Activated T-helper 2 cell treated with anti-CD3 and anti-CD28 coated beads, Interferon-gamma antibody, Interleukin-2, Interleukin-4, amounts not matched to agents 10 μg/mL and 5 μg/mL and 100 μg/mL, durations not matched to agents 14 hours and 24 hours and 36 hours (primary cell): ENCODE measurements around the gene SEZ6. TPM values are rescaled to one million over a fixed set of nuclear protein-coding genes. Genes with fewer than 3 reads are reported as not detected.

ENCODE experiments used
- DNase-seq: peaks from one replicate; pipeline ENCODE4 v3.0.0; 2021; ENCODE audit warnings: low spot score
- H3K27ac Mint-ChIP-seq: one replicate; pipeline ENCODE4 v1.8.0; 2021; ENCODE audit warnings: mixed read lengths
- H3K27me3 Mint-ChIP-seq: one replicate; pipeline ENCODE4 v1.8.0; 2021; ENCODE audit warnings: low read depth, mixed read lengths
- H3K36me3 Mint-ChIP-seq: one replicate; pipeline ENCODE4 v1.8.0; 2021; ENCODE audit warnings: low read depth, mixed read lengths
- H3K4me1 Mint-ChIP-seq: one replicate; pipeline ENCODE4 v1.8.0; 2021; ENCODE audit warnings: low read depth, mixed read lengths
- H3K4me3 Mint-ChIP-seq: one replicate; pipeline ENCODE4 v1.8.0; 2021; ENCODE audit warnings: low read depth, mild to moderate bottlenecking, moderate library complexity, mixed read lengths
- H3K9me3 Mint-ChIP-seq: one replicate; pipeline ENCODE4 v1.8.0; 2021; ENCODE audit warnings: mixed read lengths
- intact Hi-C: fragments of 100-400 bp; cut with micrococcal nuclease; formaldehyde crosslinking; loops from one replicate; pipeline ENCODE4 v1.15.1; 2023
- total RNA-seq: library from RNA; stranded (reverse); gene quantifications from 2 replicates; pipeline ENCODE4 v1.2.3, GENCODE V29; 2022

SEZ6 gene, protein sequence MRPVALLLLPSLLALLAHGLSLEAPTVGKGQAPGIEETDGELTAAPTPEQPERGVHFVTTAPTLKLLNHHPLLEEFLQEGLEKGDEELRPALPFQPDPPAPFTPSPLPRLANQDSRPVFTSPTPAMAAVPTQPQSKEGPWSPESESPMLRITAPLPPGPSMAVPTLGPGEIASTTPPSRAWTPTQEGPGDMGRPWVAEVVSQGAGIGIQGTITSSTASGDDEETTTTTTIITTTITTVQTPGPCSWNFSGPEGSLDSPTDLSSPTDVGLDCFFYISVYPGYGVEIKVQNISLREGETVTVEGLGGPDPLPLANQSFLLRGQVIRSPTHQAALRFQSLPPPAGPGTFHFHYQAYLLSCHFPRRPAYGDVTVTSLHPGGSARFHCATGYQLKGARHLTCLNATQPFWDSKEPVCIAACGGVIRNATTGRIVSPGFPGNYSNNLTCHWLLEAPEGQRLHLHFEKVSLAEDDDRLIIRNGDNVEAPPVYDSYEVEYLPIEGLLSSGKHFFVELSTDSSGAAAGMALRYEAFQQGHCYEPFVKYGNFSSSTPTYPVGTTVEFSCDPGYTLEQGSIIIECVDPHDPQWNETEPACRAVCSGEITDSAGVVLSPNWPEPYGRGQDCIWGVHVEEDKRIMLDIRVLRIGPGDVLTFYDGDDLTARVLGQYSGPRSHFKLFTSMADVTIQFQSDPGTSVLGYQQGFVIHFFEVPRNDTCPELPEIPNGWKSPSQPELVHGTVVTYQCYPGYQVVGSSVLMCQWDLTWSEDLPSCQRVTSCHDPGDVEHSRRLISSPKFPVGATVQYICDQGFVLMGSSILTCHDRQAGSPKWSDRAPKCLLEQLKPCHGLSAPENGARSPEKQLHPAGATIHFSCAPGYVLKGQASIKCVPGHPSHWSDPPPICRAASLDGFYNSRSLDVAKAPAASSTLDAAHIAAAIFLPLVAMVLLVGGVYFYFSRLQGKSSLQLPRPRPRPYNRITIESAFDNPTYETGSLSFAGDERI
- total RNA-seq: not detected in 2 replicates

DNA sequence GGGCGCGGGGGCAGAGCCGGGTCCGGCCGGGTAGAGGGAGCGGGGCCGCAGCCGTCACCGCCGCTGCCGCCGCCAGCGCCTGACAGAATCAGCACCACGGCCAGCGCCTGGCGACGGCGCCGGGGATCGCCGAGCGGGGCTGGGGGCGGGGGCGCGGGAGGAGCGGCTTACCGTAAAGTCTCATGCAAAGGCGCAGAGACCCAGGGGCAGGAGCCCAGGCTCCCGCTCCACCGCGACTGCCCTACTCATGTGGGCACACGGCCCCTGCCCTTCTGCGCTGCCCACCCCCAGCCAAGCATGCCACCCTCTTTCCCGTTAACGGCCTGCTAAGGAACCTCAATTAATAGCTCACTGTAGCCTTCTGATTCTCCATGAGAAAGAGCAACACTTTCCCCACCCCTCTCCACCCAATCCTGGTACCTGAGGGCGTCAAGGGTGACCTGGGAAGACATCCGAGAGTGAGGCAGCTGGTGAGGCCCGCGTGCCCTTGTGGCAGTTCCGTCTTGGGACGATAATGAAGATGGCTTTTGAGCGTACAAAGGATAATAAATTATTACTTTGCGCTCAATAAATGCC, at the start of gene SEZ6:
TSS of gene SEZ6 (minus strand) at position 98 of the 576 bp plus-strand sequence. CDS start 164 bp downstream, outside the sequence.
- no peaks in the 10 kb centered on the region for H3K9me3 Mint-ChIP-seq
- no peaks in the 10 kb centered on the region for H3K4me1 Mint-ChIP-seq
- no peak within 1 kb of the TSS for H3K4me3 Mint-ChIP-seq
- intact Hi-C loops: no loop called here
- no peak within 1 kb of the TSS for H3K27ac Mint-ChIP-seq
- H3K27me3 Mint-ChIP-seq: peaks cover 46% of the 10 kb centered on the region
- H3K36me3 Mint-ChIP-seq: no peaks in the 10 kb centered on the region
- peak; percentile 65 for DNase-seq

DNA sequence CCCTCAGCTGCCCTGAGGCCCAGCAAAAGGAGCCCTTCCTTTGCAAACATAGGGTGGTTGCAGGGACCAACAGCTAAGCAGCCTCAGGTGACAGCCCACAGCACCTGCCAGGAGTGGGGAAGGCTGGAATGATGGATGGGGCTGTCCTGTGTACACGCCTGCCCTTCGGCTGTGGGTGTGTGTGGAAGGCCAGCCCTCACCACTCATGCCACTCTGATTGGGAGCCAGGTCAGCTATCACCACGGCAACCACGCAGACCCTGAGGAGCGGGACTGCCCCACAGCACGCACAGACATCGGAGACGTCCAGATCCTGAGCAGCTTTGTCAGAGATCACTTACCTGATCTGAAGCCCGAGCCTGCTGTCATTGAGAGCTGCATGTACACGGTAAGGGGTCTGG, 49.0 kb upstream of the SEZ6 start:
- H3K27ac Mint-ChIP-seq: no peak overlapping the region
- no peak for DNase-seq
- intact Hi-C loops: no loop called here

DNA sequence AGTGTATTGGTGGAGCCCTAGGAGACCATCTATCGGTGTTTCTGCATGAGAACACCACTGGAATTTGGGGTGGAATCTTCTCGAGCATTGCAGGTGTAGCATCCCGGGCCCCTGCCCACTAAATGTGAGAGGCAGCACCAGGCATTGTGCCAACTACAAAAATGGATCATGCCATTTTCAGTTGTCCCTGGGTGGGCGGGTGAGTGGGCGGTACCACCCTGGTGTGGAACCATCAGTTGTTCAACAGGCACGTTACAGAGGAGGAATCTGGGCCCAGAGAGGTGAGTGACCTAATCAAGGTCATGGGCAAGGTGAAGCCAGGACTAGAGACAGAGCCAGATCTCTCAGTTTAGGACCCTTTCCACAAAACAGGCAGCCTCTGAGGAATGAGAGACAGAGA, 45.9 kb upstream of the SEZ6 start:
- no peaks in the 10 kb centered on the region for H3K4me1 Mint-ChIP-seq
- H3K36me3 Mint-ChIP-seq: no peaks in the 10 kb centered on the region
- no peaks in the 10 kb centered on the region for H3K9me3 Mint-ChIP-seq
- DNase-seq: no peak
- no peak overlapping the region for H3K4me3 Mint-ChIP-seq
- peaks cover 13% of the 10 kb centered on the region for H3K27me3 Mint-ChIP-seq
- H3K27ac Mint-ChIP-seq: no peak overlapping the region
- intact Hi-C loops: no loop called here

More for the DNA sequence above, 49.0 kb upstream of the SEZ6 start:
- Mint-ChIP-seq H3K9me3 (no peaks in the 10 kb centered on the region), H3K27me3 (peaks cover 2% of the 10 kb centered on the region), H3K4me3 (no peak overlapping the region), H3K4me1 (no peaks in the 10 kb centered on the region), H3K36me3 (no peaks in the 10 kb centered on the region)

DNA sequence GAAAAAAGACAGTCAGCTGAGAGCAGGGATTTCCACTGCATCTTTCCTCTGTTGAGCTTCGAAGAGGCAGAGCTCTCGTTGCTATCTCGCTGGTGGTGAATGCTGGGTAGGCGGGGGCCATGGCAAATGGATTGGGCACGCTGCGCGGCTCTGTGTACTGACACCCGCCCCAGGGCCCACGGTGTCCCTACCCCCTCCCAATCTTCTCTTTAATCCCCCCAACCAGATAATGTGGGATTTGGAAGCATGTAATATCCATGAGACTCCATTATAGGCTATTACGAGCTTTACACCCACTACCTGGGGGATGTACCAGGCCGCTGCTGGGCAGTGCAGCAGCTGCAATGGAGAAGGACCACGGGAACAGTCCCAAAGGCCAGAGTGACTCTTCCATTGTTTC, 45.4 kb upstream of the SEZ6 start:
- H3K4me1 Mint-ChIP-seq: peaks cover under 1% of the 10 kb centered on the region
- intact Hi-C loops: no loop called here
- DNase-seq: no peak
- H3K27me3 Mint-ChIP-seq: peaks cover 16% of the 10 kb centered on the region
- no peak overlapping the region for H3K4me3 Mint-ChIP-seq
- no peak overlapping the region for H3K27ac Mint-ChIP-seq
- no peaks in the 10 kb centered on the region for H3K36me3 Mint-ChIP-seq
- H3K9me3 Mint-ChIP-seq: no peaks in the 10 kb centered on the region

GRCh38 chr17:29050176-29050575, 44.3 kb upstream of the SEZ6 start:
- H3K36me3 Mint-ChIP-seq: no peaks in the 10 kb centered on the region
- no peaks in the 10 kb centered on the region for H3K9me3 Mint-ChIP-seq
- H3K27ac Mint-ChIP-seq: no peak overlapping the region

GRCh38 chr17:29049541-29050145, 43.8 kb upstream of the SEZ6 start:
- Mint-ChIP-seq H3K4me3 (no peak overlapping the region), H3K27me3 (peaks cover 16% of the 10 kb centered on the region), H3K4me1 (peaks cover 2% of the 10 kb centered on the region), H3K27ac (no peak overlapping the region), H3K36me3 (no peaks in the 10 kb centered on the region), H3K9me3 (no peaks in the 10 kb centered on the region)
- intact Hi-C loops: no loop called here
- no peak for DNase-seq

More at GRCh38 chr17:29050176-29050575, 44.3 kb upstream of the SEZ6 start:
- Mint-ChIP-seq H3K4me1 (peaks cover 2% of the 10 kb centered on the region), H3K27me3 (peaks cover 16% of the 10 kb centered on the region), H3K4me3 (no peak overlapping the region)
- intact Hi-C loops: no loop called here
- no peak for DNase-seq

DNA sequence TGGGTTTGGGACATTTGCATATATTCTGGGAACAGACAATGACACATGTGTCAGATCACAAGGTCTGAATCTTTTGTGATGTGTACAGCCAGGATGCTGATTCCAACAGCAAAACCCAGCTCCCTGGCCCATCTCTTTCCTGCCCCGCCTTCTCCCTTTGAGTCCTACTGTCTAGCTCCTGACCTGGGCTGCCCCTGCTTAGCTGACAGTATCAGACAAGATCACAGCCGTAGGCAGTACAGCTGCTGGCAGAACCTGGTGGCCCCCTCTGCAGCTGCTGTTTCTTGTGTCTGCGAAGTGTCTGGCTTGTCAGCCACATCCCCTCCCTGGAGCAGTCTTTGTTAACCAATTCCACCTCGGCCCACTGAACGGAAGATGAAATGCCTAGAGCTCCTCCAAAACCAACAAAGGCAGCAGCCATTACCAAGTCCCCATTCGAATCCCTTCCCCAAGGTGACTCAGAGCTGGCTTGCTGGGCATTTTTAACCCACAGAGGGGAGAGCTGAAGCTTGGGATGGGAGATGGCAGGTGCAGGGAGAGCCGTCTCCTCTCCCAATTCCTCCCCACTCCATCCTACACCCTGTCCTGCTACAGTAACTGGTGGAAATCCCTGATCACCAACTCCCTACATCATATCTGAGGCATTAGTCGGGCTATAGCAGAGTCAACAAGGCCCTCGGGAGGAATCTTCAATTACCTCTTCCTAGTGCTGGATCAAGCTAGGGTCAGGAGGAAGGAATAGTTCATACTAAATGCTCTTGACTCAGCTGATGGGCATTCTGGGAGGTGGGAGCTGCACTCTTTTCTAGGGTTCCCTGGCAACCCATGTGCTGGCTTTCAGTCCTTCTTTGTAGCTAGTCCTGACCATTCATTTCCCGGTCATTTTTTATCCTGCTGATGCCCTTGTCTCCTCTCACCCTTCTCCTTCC, 42.9 kb upstream of the SEZ6 start:
- H3K36me3 Mint-ChIP-seq: no peaks in the 10 kb centered on the region
- intact Hi-C loops: no loop called here
- DNase-seq: no peak

GRCh38 chr17:29046473-29046839, 40.6 kb upstream of the SEZ6 start:
- no peak overlapping the region for H3K4me3 Mint-ChIP-seq
- H3K9me3 Mint-ChIP-seq: no peaks in the 10 kb centered on the region
- intact Hi-C loops: no loop called here
- H3K27ac Mint-ChIP-seq: no peak overlapping the region
- H3K4me1 Mint-ChIP-seq: peaks cover 5% of the 10 kb centered on the region
- no peak for DNase-seq
- H3K36me3 Mint-ChIP-seq: no peaks in the 10 kb centered on the region
- H3K27me3 Mint-ChIP-seq: peaks cover 16% of the 10 kb centered on the region

More for the DNA sequence above, 42.9 kb upstream of the SEZ6 start:
- Mint-ChIP-seq H3K9me3 (no peaks in the 10 kb centered on the region), H3K4me1 (peaks cover 2% of the 10 kb centered on the region), H3K4me3 (no peak overlapping the region), H3K27me3 (peaks cover 16% of the 10 kb centered on the region), H3K27ac (no peak overlapping the region)

DNA sequence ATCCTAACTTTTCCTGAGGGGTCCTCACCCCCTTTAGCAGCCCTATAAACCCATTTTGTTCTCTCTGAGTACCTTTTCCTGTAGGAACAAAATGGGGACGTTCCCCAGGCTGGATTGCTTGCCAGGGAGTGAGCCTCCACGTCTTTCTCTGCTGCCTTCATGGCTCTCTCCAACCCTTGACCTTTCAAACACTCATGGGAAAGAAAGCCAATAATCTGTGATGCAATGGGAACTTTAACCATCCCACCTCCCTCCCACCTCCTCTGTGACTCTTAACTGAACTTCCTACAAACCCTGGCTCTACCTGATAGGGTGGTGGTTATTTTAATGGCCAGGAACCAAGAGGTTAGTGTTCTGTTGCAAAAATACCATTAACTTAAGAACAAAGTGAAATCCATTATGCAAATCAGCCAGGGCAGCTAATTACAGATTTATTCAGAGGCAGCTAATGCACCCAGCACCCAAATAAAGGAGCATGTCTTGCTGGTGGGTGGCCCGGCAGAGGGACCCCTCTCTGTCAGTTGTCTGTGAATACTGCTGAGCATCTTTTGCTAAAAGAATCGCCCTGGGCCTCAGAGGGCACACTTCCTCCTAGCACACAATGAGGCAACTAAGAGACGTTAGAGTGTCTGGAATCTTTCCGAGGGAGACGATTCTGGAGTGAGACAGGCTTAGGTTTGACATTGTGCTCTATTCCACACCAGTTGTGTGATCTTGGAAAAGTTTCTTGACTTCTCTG, 40.1 kb upstream of the SEZ6 start:
- H3K9me3 Mint-ChIP-seq: no peaks in the 10 kb centered on the region
- H3K27me3 Mint-ChIP-seq: peaks cover 16% of the 10 kb centered on the region
- no peak overlapping the region for H3K4me3 Mint-ChIP-seq
- peaks cover 5% of the 10 kb centered on the region for H3K4me1 Mint-ChIP-seq
- no peaks in the 10 kb centered on the region for H3K36me3 Mint-ChIP-seq
- no peak overlapping the region for H3K27ac Mint-ChIP-seq
- intact Hi-C loops: no loop called here
- no peak for DNase-seq

- Mint-ChIP-seq H3K27me3 (peaks cover 16% of the 10 kb centered on the region), H3K4me3 (no peak overlapping the region), H3K9me3 (no peaks in the 10 kb centered on the region), H3K27ac (no peak overlapping the region), H3K36me3 (no peaks in the 10 kb centered on the region), H3K4me1 (peaks cover 5% of the 10 kb centered on the region)
- no peak for DNase-seq
- intact Hi-C loops: no loop called here
These were observed 39.2 kb upstream of the SEZ6 start for GRCh38 chr17:29045026-29045425.

DNA sequence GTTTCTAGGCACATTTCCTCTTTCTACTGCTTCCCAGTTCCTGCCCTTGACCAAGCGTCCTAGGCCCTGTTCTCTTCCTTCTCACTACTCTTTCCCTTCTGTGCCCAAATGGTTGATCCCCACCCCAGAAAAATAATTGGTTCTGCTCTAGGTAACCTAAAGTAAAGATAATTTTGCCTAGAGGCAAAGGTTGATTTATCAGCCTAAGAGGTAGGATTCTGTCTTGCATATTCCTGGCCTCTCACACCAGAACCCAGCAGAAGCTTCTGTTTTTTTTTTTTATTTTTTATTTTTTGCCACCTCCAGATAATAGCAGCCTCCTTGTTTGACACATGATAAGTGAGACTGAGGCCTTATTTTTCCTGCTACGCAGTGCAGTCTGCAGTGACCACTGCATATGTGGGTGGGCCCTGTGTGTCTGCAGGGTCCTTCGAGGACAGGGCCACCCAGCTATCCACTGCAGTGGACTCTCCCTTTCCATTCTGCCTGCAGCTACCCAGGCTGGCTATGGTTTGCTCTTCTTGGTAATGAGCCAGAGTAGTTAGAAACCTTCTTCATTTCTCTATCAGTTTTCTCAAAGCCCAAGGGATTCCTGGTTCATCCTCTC, 37.8 kb upstream of the SEZ6 start:
- Mint-ChIP-seq H3K36me3 (no peaks in the 10 kb centered on the region), H3K27me3 (peaks cover 9% of the 10 kb centered on the region), H3K27ac (no peak overlapping the region), H3K4me3 (no peak overlapping the region), H3K9me3 (no peaks in the 10 kb centered on the region), H3K4me1 (peaks cover 5% of the 10 kb centered on the region)
- DNase-seq: no peak
- intact Hi-C loops: no loop called here
